SJCRH30 (cell line): ENCODE results near the gene TMEM243. TPM values are rescaled to one million over a fixed set of nuclear protein-coding genes. Genes with fewer than 3 reads are reported as not detected.

ENCODE experiments used
- total RNA-seq: library from RNA; depleted of rRNA; stranded (reverse); fragments of >200 nt; shearing (Covaris generic); gene quantifications from 2 replicates; pipeline ENCODE4 v1.2.3, GENCODE V29; 2014; rRNA removed

TMEM243 gene
- total RNA-seq, 1 experiment from 2014 or later, result 86.3 TPM

Other genes with a start within 250 kb of the TMEM243 start
- 16.7 and 21.0 TPM in 2 replicates for gene ELAPOR2, start 160.1 kb downstream of the TMEM243 start, total RNA-seq
- gene DMTF1, start 67.3 kb downstream of the TMEM243 start, total RNA-seq, result 56.8 and 77.8 TPM in 2 replicates
- 11.0 and 15.7 TPM in 2 replicates for gene CROT, start 125.9 kb upstream of the TMEM243 start, total RNA-seq